ENCODE results near the gene HCFC2. TPM values are rescaled to one million over a fixed set of nuclear protein-coding genes. Genes with fewer than 3 reads are reported as not detected.
"Not testable (repeated sequence)": the region's sequence is repeated elsewhere in the genome, so short reads cannot be mapped to it uniquely, and the experiment has no call there.

Gene HCFC2
- total RNA-seq: 14.4 TPM
- long read RNA-seq, full-length matches to known transcripts: 6 of 10 reads
- long read RNA-seq, partial matches to known transcripts: 2 of 10 reads
- long read RNA-seq, other reads (novel, unspliced or antisense): 2 of 10 reads

DNA sequence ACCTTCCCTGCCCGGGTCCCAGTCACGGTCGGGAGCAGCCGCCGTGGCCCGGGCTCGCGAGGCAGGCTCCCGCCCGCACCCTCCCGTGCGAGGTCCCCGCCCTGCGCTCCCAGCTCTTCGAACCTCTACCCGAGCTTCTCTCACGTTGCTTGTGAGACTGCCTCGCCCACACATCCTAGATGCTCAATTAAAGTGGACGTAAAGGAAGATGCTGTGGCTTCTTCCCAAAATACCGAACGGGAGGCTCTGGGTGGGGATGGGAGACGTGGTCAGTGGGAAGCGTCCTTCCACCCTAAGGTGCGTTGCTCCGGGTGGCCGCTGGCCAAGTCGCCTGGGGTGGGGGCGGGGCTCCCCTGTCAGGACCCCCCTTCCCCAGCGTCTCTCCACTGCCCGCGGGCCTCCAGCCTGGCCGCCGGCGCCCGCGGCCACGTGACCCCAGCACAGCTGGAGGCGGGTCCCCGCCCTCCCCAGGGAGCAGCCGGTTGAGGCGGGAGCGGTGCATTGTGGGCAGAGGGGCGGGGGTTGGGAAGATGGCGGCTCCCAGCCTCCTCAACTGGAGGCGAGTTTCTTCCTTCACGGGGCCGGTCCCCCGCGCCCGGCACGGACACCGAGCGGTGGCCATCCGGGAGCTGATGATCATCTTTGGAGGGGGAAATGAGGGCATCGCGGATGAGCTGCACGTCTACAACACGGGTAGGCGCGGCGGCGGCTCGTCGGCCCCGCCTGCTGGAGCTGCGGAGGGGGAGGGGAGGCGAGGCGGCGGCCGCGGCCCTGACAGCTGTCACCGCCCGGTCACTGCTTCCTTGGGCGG lies at the start of gene HCFC2:
TSS of gene HCFC2 (plus strand) at position 501 of the 811 bp plus-strand sequence. CDS start at position 531, 30 bp downstream.
- intact Hi-C loops (cut with DNase I): loop anchor here (1.0 to 5.0 kb wide), 5 partner anchors 38 to 134 kb away; partner anchors contain the start of genes HSP90B1 and NFYB
- peak; percentile 96 for DNase-seq (ENCODE audit: low spot score)

DNA sequence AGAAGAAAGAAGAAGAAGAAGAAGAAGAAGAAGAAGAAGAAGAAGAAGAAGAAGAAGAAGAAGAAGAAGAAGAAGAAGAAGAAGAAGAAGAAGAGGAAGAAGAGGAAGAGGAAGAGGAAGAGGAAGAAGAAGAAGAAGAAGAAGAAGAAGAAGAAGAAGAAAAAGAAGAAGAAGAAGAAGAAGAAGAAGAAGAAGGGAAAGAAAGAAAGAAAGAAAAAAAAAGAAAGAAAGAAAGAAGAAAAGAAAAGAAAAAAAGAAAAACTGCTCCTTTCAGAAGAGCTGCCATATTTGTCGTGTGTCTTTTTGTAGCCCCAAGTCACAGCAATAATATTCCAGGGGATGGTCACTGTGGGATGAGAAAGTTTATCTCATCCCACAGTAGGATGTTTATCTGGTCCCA lies 42.5 kb upstream of the HCFC2 start:
- DNase-seq (ENCODE audit: low spot score); intact Hi-C loops (cut with DNase I): not testable (repeated sequence)

DNA sequence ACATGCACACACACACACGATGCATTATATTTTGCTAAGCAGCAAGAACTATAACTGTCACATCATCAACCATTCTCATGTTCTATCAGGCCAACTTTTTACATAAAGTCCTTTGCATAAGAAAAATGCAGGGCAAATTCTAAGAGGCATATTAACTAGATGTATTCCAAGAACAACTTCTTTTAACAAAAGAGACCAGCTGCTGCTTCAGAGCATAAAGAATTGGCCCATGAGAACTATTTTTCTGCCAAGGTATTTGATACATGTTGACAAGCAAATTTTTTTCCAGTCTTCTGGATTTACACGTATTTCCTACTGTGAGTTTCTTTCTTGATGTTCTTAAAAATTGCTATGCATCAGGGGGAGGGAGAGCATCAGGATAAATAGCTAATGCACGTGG lies 41.5 kb upstream of the HCFC2 start:
- no peak for DNase-seq (ENCODE audit: low spot score)
- intact Hi-C loops (cut with DNase I): no loop called here

DNA sequence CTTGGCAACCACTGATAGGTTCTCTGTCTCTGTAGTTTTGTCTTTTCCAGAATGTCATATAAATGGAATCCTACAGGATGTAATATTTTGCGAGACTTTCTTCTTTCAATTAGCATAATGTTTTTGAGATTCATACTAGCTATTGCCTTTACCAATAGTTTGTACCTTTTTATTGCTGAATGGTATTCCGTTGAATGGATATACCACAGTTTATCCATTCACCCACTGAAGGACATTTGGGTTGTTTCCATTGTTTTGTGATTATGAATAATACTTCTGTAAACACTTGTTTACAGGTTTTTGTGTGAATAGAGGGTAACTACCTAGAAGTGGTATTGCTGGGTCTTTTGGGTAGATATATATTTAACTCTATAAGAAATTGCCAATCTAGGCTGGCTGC lies 40.6 kb upstream of the HCFC2 start:
- DNase-seq (ENCODE audit: low spot score): no peak
- intact Hi-C loops (cut with DNase I): no loop called here

DNA sequence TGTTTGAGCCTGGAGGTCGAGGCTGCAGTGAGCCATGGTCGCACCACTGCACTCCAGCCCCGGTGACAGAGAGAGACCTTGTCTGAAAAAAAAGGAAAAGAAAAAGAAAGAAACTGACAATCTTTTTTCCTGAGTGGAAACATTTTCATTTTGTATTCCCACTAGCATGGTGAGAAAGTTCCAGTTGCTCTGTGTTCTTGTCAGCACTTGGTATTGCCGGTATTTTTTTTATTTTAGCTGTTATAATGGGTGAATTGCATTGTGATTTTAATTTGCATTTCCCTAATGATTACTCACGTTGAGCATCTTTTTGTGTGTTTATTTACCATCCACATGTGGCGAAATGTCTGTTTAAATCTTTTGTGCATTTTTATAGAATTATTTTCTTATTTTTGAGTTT lies 40.0 kb upstream of the HCFC2 start:
- intact Hi-C loops (cut with DNase I): no loop called here
- DNase-seq (ENCODE audit: low spot score): no peak

DNA sequence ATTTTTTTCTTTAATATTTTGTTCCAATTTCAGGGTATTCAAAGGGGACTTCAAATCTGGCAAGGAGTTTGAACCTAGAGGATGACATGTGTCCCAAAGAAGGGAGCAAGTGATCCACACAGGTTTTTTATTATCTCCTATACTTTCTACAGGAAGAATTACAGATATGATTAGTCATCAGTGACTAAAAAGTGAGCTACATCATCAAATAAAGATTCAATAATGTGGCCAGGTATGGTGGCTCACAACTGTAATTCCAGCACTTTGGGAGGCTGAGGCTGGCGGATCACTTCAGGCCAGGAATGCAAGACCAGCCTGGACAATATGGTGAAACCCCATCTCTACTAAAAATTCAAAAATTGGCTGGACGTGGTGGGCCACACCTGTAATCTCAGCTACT lies 38.6 kb upstream of the HCFC2 start:
- intact Hi-C loops (cut with DNase I): no loop called here
- no peak for DNase-seq (ENCODE audit: low spot score)

DNA sequence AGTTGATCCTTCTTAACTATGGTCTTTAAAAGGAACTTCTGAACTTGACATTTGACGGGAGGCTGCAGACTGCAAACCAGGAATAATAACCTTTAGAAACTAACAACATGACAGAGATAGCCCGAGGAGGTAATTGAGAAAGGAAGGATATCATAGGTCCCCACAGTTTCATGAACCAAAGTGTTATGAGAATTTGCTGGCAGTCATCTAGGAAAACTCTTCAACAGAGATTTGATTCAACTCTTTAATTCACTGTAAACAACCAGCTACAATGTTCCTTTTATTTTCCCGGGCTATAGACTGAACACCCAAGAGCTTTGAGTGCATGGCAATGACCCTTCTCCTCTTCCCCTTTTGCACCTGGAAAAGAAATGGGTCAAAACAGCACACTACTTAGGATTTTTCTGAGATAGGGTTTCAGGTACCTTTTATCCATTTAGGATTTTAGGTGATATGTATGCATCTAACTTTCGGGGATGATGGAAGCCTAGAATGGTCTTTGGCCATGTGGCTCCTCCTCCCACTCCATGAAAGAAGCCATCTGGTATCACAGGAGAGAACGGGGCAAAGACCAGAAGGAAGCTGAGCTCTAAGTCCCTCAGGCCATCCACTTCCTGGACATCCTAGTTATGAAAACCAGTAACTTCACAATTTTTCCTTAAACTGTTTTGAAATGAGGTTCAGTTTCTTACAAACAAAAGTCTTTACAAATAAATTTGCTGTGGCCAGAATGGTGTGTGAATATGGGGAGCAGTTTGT lies 37.3 kb upstream of the HCFC2 start:
- intact Hi-C loops (cut with DNase I): no loop called here
- no peak for DNase-seq (ENCODE audit: low spot score)

DNA sequence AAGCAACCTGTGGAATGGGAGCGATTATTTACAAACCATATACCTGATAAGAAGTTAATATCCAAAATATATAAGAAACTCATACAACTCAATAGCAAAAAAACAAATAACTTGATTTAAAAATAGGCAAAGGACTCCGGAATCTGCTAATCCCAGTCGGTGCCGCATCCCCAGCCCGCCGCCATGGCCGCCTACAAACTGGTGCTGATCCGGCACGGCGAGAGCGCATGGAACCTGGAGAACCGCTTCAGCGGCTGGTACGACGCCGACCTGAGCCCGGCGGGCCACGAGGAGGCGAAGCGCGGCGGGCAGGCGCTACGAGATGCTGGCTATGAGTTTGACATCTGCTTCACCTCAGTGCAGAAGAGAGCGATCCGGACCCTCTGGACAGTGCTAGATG lies 33.7 kb upstream of the HCFC2 start:
- DNase-seq (ENCODE audit: low spot score); intact Hi-C loops (cut with DNase I): not testable (repeated sequence)

DNA sequence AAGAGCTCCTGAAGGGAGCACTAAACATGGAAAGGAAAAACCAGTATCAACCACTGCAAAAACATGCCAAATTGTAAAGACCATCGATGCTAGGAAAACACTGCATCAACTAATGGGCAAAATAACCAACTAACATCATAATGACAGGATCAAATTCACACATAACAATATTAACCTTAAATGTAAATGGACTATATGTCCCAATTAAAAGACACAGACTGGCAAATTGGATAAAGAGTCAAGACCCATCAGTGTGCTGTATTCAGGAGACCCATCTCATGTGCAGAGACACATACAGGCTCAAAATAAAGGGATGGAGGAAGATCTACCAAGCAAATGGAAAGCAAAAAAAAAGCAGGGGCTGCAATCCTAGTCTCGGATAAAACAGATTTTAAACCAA lies 28.2 kb upstream of the HCFC2 start:
- DNase-seq (ENCODE audit: low spot score); intact Hi-C loops (cut with DNase I): not testable (repeated sequence)

DNA sequence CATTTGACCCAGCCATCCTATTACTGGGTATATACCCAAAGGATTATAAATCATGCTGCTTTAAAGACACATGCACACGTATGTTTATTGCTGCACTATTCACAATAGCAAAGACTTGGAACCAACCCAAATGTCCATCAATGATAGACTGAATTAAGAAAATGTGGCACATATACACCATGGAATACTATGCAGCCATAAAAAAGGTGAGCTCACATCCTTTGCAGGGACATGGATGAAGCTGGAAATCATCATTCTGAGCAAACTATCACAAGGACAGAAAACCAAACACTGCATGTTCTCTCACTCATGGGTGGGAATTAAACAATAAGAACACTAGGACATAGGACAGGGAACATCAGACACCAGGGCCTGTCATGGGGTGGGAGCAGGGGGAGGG lies 24.6 kb upstream of the HCFC2 start:
- intact Hi-C loops (cut with DNase I); DNase-seq (ENCODE audit: low spot score): not testable (repeated sequence)

DNA sequence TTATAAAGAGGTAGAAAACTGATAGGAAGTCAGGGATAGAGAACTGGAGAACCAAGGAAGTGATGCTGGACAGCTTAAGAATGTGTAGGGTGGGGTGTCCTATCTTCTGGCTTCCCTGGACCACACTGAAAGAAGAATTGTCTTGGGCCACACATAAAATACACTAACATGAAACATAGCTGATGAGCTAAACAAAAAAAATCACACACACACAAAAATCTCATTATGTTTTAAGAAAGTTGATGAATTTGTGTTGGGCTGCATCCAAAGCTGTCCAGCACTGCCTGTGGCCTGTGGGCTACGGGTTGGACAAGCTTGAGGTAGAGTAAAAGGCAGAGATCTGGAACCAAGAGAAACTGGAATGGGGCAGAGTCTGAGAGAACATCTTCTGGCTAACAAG lies 21.8 kb upstream of the HCFC2 start:
- intact Hi-C loops (cut with DNase I): no loop called here
- no peak for DNase-seq (ENCODE audit: low spot score)

DNA sequence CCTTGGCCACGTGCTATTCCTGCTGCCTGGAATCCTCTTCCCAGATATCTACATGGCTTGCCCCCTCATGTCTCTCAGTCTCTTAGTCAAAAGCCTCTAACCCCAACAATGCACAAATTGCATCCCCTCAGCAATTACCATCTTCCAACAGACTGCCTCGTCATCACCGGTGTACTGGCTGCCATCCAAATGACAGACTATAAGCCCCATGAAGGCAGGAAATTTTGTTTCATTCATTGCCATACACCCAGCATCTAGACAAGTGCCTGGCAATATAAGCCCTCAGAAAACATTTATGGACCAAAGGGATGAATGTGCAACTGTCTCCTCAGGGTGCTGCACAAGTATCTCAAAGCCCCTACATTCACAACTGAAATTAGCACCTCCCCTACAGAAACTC lies 20.2 kb upstream of the HCFC2 start:
- intact Hi-C loops (cut with DNase I): no loop called here
- DNase-seq (ENCODE audit: low spot score): no peak

DNA sequence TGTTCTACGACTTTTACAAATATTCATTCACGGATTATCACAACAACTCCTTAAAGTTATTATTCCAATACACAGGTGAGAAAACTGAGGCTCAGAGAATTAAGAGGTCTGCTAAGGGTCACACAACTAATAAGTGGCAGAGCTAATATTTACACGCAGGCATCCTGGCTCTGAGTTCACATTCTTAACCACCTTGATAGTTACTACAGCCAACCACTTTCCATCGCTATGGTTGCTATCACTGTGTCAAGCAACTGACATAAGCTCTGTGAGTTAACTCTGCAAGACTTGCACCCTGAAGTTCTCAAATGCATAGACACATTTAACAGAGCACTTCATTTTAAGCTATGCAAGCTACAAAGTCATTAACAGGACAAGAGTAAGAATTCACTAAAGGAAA lies 18.0 kb upstream of the HCFC2 start:
- no peak for DNase-seq (ENCODE audit: low spot score)
- intact Hi-C loops (cut with DNase I): no loop called here

DNA sequence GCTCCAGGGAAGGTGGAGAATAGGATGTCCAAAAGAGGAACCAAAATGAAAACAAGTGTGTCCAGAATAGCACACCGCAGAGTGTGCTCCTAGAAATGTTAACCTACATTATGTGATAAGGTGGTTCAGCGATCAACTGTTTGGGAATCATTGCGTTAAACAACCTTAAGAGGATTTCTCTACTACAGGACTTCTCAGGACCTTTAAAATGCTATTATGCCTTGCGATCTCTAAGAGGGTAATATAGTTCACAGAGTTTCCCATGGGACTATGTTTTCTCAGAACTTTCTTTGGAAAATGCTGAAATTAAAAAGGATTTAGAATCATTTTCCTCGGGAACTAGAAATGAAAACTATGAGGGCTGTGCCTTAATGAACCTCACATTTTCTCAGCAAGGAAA lies 16.2 kb upstream of the HCFC2 start:
- DNase-seq (ENCODE audit: low spot score): no peak
- intact Hi-C loops (cut with DNase I): no loop called here

DNA sequence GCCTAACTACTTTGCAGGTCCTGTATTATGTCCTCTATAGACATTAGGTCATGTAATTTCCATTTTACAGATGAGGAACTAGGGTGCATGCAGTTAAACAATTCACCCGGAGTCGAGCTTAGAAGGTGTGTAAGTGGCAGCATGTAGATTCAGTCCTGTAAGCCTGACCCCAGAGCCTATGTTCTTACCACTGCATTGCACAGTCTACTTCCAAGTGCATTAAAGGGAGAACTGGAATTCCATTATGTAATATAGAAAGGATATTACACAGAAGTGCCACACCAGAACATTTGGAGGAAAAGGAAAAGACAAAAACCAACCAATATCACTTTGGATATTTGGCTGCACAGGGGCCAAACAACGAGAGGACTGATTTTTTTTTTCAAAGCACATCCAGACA lies 15.5 kb upstream of the HCFC2 start:
- intact Hi-C loops (cut with DNase I): no loop called here
- no peak for DNase-seq (ENCODE audit: low spot score)

DNA sequence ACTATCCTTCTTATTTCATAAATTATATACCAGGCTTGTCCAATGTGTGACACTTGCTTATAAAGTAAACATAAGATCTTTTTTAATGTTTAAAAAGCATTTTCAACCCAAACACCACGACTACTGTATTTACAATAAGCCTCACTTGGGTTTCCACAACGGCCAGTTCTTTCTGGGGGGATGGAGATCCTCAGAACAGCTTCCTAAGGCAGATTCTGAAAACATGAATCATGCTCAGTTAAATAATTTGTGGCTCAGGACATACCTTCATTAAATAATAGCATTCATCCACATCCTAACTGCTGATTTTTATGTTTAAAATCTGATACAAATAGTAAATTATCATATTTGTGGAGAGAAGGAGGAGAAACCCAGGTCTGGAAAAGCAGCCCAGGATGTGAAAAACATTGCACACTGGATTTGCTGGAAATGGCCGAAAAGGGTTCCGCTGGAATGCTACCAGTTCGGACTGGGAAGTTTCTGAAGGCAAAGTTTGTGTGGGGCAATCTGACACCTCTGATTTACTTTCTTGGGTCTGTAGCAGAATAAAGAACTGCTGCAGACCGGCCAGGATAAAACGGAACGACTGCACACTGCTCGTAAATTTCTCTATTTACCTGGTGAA lies 14.9 kb upstream of the HCFC2 start:
- DNase-seq (ENCODE audit: low spot score): no peak
- intact Hi-C loops (cut with DNase I): no loop called here

DNA sequence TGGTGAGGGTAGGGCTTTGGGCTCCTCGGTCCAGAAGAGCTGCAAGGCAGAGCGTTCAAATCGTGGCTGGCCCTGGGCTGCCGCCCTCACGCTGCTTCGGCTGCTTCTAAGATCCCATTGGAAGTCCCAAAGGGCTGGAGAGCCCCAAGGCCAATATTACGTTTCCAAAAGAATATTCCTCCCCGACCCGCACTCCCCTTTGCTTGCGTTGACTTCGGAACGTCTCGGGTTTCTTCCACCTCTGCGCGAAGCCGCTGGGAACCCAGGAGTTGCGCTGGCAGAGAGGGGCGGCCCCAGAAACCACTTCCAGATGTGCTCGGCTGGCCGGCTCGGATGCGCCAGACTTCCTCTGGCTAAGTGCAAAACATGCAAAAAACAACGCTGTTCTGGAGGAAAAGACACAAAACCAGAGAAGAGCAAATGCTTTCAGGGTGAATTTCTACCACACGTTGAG lies 14.4 kb upstream of the HCFC2 start, which contains the start of gene GLT8D2:
TSS of gene GLT8D2 (minus strand) at position 285 of the 454 bp plus-strand sequence. CDS start 30,539 bp downstream, outside the sequence.
- no peak for DNase-seq (ENCODE audit: low spot score)
- intact Hi-C loops (cut with DNase I): loop anchor here (10.0 kb wide), 1 partner anchor 55 kb away; no protein-coding TSS in a partner anchor

DNA sequence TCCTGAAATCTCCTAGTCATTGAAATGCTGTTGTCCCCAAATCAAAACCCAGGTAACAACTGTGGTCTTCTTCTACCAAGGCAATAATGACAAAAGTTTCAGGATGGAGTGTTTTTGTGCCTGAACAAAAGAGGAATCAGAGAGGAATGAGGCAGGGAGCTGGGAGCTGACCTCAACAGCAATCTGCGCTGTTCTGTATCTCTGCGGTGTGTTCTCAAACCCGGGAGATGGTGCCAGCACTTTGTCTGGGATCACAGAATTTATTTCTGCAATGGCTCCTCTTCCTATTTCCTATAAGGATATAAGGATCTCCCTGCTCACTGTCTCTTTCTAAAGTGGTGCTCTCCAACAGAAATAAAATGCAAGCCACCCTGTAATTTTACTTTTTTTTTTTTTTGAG lies 13.9 kb upstream of the HCFC2 start:
- DNase-seq (ENCODE audit: low spot score): no peak
- intact Hi-C loops (cut with DNase I): loop anchor here (10.0 kb wide), 1 partner anchor 56 kb away; no protein-coding TSS in a partner anchor

DNA sequence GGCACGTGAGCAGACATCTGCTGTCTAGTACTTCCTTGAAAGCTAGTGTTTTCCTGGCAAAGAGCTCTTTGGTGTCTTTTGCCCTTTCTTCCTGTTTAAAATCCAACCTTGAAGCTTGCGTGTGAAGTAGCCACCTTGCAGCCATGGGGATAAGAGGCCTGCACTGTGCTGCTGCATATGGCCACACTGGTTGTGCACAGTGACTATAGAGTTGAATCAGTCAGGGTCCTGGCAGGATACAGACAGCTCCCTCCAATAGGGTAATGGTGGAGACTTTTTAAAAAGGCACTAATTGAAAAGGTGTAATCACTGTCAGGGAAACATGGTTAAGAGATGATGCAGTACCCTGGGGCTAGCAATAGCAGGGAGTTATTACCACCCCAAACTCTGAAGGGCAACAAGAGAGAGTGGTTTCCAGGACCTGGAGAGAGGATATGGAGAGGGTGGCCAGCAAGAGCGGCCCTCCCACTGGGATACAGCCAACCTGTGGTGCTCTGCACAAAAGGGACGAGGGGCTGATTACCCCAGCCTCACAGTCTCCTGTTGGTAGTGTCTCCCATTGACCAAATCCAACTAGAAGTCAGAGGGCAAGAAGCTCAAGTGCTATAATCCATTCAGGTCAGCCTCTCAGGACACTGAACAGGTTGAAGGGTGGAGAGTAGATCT lies 9.5 kb upstream of the HCFC2 start:
- DNase-seq (ENCODE audit: low spot score): no peak
- intact Hi-C loops (cut with DNase I): loop anchor here (5.0 to 10.0 kb wide), 2 partner anchors 60 to 428 kb away; no protein-coding TSS in a partner anchor
